CD14-positive monocyte (primary cell): Measurements from ENCODE around the gene RMC1. TPM values are rescaled to one million over a fixed set of nuclear protein-coding genes. Genes with fewer than 3 reads are reported as not detected.

ENCODE experiments used
- DNase-seq, 3 donors: peaks; one replicate each; pipeline ENCODE4 v3.0.0-alpha.2; 2011 to 2022
- H2AFZ ChIP-seq: 2 replicates; pipeline ENCODE4 v1.6.0; 2012; ENCODE audit warnings: mild to moderate bottlenecking, low read depth, low read length, inconsistent platforms; ENCODE audit not compliant: insufficient read depth, poor library complexity, severe bottlenecking
- H3K27ac ChIP-seq, 2 donors: 1 replicate in 1 of 2; 2 replicates in 1 of 2; pipeline ENCODE4 v1.5.1; 2012 to 2013; ENCODE audit warnings: low read length in 2 of 2, control low read depth in 1 of 2, inconsistent platforms in 1 of 2, low read depth in 1 of 2, mild to moderate bottlenecking in 1 of 2
- H3K27me3 ChIP-seq, 2 donors: one replicate each; pipeline versions ENCODE4 v1.6.0 to v1.6.1; 2011 to 2013; ENCODE audit warnings: low read length in 2 of 2; ENCODE audit not compliant: control insufficient read depth in 2 of 2, insufficient read depth in 2 of 2
- H3K36me3 ChIP-seq, 2 donors: replicated peaks in 1 of 2; 1 replicate in 1 of 2; 2 replicates in 1 of 2; pipeline versions ENCODE4 v1.5.1 to v1.6.1; 2012 to 2013; ENCODE audit warnings: low read length in 2 of 2, control low read depth in 1 of 2, inconsistent platforms in 1 of 2, mild to moderate bottlenecking in 1 of 2; ENCODE audit not compliant: insufficient read depth in 2 of 2, control insufficient read depth in 1 of 2
- H3K4me1 ChIP-seq, 2 donors: 1 replicate in 1 of 2; 2 replicates in 1 of 2; pipeline versions ENCODE4 v1.5.1 to v1.6.1; 2012 to 2013; ENCODE audit warnings: low read length in 2 of 2, control low read depth in 1 of 2, inconsistent platforms in 1 of 2, mild to moderate bottlenecking in 1 of 2, moderate library complexity in 1 of 2; ENCODE audit not compliant: insufficient read depth in 2 of 2, control insufficient read depth in 1 of 2
- H3K4me2 ChIP-seq: replicated peaks from 2 replicates; pipeline ENCODE3; 2012; ENCODE audit warnings: low read length, moderate library complexity, mild to moderate bottlenecking; ENCODE audit not compliant: poor library complexity, severe bottlenecking; ENCODE audit errors: extremely low read depth
- H3K4me3 ChIP-seq, 3 experiments: fragments of 200-600 bp in 1 of 3; sonication (generic) in 1 of 3; replicated peaks in 1 of 3; 1 replicate in 2 of 3; 2 replicates in 1 of 3; pipeline ENCODE4 v1.5.1; 2011 to 2013; ENCODE audit warnings: low read length in 3 of 3, mild to moderate bottlenecking in 3 of 3, control low read depth in 2 of 3, low read depth in 2 of 3, inconsistent platforms in 1 of 3, moderate library complexity in 1 of 3
- H3K79me2 ChIP-seq: 2 replicates; pipeline ENCODE4 v1.6.0; 2012; ENCODE audit warnings: mild to moderate bottlenecking, control low read depth, inconsistent platforms, low read length, moderate library complexity; ENCODE audit not compliant: insufficient read depth
- H3K9ac ChIP-seq: 2 replicates; pipeline ENCODE4 v1.6.0; 2017; ENCODE audit warnings: low read length, mild to moderate bottlenecking; ENCODE audit not compliant: insufficient read depth, poor library complexity, severe bottlenecking
- H3K9me3 ChIP-seq, 2 donors: replicated peaks in 1 of 2; 1 replicate in 1 of 2; 2 replicates in 1 of 2; pipeline versions ENCODE4 v1.5.1 to v1.6.1; 2012 to 2013; ENCODE audit warnings: low read length in 2 of 2, control low read depth in 1 of 2; ENCODE audit not compliant: control insufficient read depth in 1 of 2, insufficient read depth in 1 of 2
- H4K20me1 ChIP-seq: 2 replicates; pipeline ENCODE4 v1.6.0; 2012; ENCODE audit warnings: mild to moderate bottlenecking, low read length, control low read depth, moderate library complexity; ENCODE audit not compliant: insufficient read depth
- H3K27ac Mint-ChIP-seq, 7 donors: one replicate each; pipeline ENCODE4 v1.8.0; 2020; ENCODE audit warnings: mild to moderate bottlenecking in 7 of 7, mixed read lengths in 7 of 7, moderate library complexity in 6 of 7, inconsistent platforms in 2 of 7
- H3K27me3 Mint-ChIP-seq, 3 donors: one replicate each; pipeline ENCODE4 v1.8.0; 2021 to 2022; ENCODE audit warnings: low read depth in 3 of 3, mild to moderate bottlenecking in 3 of 3, mixed read lengths in 3 of 3, moderate library complexity in 3 of 3, inconsistent platforms in 1 of 3
- H3K36me3 Mint-ChIP-seq, 2 donors: one replicate each; pipeline ENCODE4 v1.8.0; 2020; ENCODE audit warnings: mixed read lengths in 2 of 2, inconsistent platforms in 1 of 2, mild to moderate bottlenecking in 1 of 2
- H3K4me1 Mint-ChIP-seq: one replicate; pipeline ENCODE4 v1.8.0; 2020; ENCODE audit warnings: mild to moderate bottlenecking, mixed read lengths
- H3K4me3 Mint-ChIP-seq, 2 donors: one replicate each; pipeline ENCODE4 v1.8.0; 2020; ENCODE audit warnings: mild to moderate bottlenecking in 2 of 2, mixed read lengths in 2 of 2, moderate library complexity in 1 of 2
- H3K9me3 Mint-ChIP-seq, 7 donors: one replicate each; pipeline ENCODE4 v1.8.0; 2020 to 2022; ENCODE audit warnings: mixed read lengths in 7 of 7, mild to moderate bottlenecking in 6 of 7, moderate library complexity in 6 of 7, inconsistent platforms in 2 of 7
- WGBS: methylation state at CpG from one replicate; pipeline ENCODE4 v1.1.5; 2013; ENCODE audit warnings: missing lambda C conversion rate; ENCODE audit not compliant: insufficient coverage; 5-methylcytosine and 5-hydroxymethylcytosine counted together
- intact Hi-C, 2 donors: fragments of 100-400 bp; cut with micrococcal nuclease; formaldehyde crosslinking; loops; one replicate each; pipeline versions ENCODE4 v1.15.0 to v1.15.1; 2023
- polyA minus RNA-seq: library from RNA; depleted of rRNA, polyadenylated mRNA; stranded (reverse); fragments of >200 nt; gene quantifications from 2 replicates; pipeline ENCODE4 v1.2.3, GENCODE V29; 2012
- polyA plus RNA-seq, 3 donors: library from polyadenylated mRNA; depleted of rRNA in 1 of 3; unstranded in 2 of 3; stranded (reverse) in 1 of 3; fragments of 300-500 nt in 2 of 3; fragments of >200 nt in 1 of 3; fragmentation: Illumina TruSeq in 2 of 3; gene quantifications; 1 replicate in 2 of 3; 2 replicates in 1 of 3; pipeline ENCODE4 v1.2.3, GENCODE V29; 2012 to 2021
- total RNA-seq, 12 experiments: library from RNA in 1 of 12; stranded (reverse) in 1 of 12; fragments of 120-200 nt in 1 of 12; gene quantifications; one replicate each; pipeline ENCODE4 v1.2.4 and lab custom pipeline; 2013 to 2026; ENCODE audit warnings: mixed read lengths in 6 of 12, inconsistent platforms in 1 of 12
- TF ChIP-seq, protein P1 (sequence below): fragments of 200-600 bp; IDR thresholded peaks from one replicate; pipeline ENCODE4 v1.8.0; 2022; ENCODE audit warnings: antibody characterized with exemption, mild to moderate bottlenecking

RMC1 gene
- 43.4 TPM for total RNA-seq (2013)
- 10 to 100 TPM; 21.9 to 70.8 (median 30.1) TPM for polyA plus RNA-seq
- polyA minus RNA-seq: 23.6 and 24.7 TPM in 2 replicates
- 32.7 to 64.6 (median 47.2) reads per million in 11 experiments for total RNA-seq (lab: John Stamatoyannopoulos, UW)

DNA sequence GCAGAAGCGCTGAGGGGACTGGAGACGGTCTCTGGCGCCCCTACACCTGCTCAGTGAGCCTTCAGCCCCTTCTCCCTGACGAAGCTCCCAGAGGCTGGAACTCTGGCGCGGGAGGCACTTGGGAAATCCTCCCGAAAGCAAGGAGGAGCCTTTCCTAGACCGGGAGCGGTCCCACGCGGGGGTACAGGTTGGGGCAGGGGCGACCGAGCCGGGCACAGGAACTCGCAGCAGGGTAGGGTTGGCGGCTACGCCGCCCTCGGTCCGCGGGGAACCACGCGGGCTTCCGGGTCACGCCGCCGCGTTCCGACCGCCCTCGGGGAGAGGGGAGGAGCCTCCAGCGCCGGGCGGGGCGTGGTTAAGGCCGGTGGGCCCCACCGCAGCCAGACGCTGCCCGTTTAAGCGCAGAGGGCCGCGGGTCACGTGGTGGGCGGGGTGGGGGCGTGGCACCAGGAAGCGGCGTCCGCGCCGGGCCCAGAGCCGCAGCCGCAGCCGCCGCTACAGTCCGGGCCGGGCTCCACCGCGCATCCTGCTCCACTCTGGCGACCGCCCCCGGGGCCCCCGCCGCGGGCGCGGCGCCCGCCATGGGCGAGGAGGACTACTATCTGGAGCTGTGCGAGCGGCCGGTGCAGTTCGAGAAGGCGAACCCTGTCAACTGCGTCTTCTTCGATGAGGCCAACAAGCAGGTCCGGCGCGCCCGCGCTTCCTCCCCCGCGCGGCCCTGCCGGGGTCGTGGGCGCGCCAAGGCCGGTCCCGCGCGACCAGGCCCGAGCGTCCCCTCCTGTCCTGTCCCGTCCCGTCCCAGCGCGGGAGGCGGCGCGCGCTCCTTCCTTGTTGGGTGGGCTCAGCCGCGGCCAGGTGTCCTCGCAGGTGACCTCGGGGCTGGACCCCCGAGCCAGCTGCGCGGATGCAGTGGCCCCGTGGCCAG, at the start of gene RMC1:
RMC1 (plus strand) TSS at position 474 of the 925 bp plus-strand sequence; CDS start at position 582, 108 bp downstream.
- H3K4me1 ChIP-seq: peaks cover 45 to 56% of the 10 kb centered on the region in 2 donors
- Mint-ChIP-seq H3K4me3 (peak within 1 kb of the TSS; percentile 92 to 97), H3K36me3 (peaks cover 18 to 29% of the 10 kb centered on the region in 2 donors), H3K4me1 (peaks cover 50% of the 10 kb centered on the region), H3K27ac (peak within 1 kb of the TSS; percentile 91 to 97 (median 94)), H3K9me3 (no peaks in the 10 kb centered on the region), H3K27me3 (peaks cover 0 to 2% (median 1%) of the 10 kb centered on the region in 3 donors)
- under 1% methylated on average over 107 of the region's 110 CpGs for WGBS
- intact Hi-C loops: loop anchor here (2.0 to 5.0 kb wide), 2 partner anchors 51 to 84 kb away; partner anchors contain the start of genes NPC1 (in 1 of the 2) and RIOK3 (in 1 of the 2)
- TF ChIP-seq, protein P1, sequence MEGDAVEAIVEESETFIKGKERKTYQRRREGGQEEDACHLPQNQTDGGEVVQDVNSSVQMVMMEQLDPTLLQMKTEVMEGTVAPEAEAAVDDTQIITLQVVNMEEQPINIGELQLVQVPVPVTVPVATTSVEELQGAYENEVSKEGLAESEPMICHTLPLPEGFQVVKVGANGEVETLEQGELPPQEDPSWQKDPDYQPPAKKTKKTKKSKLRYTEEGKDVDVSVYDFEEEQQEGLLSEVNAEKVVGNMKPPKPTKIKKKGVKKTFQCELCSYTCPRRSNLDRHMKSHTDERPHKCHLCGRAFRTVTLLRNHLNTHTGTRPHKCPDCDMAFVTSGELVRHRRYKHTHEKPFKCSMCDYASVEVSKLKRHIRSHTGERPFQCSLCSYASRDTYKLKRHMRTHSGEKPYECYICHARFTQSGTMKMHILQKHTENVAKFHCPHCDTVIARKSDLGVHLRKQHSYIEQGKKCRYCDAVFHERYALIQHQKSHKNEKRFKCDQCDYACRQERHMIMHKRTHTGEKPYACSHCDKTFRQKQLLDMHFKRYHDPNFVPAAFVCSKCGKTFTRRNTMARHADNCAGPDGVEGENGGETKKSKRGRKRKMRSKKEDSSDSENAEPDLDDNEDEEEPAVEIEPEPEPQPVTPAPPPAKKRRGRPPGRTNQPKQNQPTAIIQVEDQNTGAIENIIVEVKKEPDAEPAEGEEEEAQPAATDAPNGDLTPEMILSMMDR: no peak
- H3K4me3 ChIP-seq: peak within 1 kb of the TSS; percentile 71 to 95 (median 77)
- peaks cover 9 to 22% of the 10 kb centered on the region in 2 donors for H3K36me3 ChIP-seq
- peak within 1 kb of the TSS; percentile 99 for H2AFZ ChIP-seq
- H3K9me3 ChIP-seq: no peaks in the 10 kb centered on the region
- DNase-seq: peak; percentile 94 to 97 (median 96)
- peak within 1 kb of the TSS; percentile 88 for H3K9ac ChIP-seq
- peak within 1 kb of the TSS; percentile 96 for H3K4me2 ChIP-seq
- H4K20me1 ChIP-seq: peaks cover 45% of the 10 kb centered on the region
- H3K27me3 ChIP-seq: no peaks in the 10 kb centered on the region
- H3K79me2 ChIP-seq: peaks cover 50% of the 10 kb centered on the region
- peak within 1 kb of the TSS; percentile 78 to 94 for H3K27ac ChIP-seq

DNA sequence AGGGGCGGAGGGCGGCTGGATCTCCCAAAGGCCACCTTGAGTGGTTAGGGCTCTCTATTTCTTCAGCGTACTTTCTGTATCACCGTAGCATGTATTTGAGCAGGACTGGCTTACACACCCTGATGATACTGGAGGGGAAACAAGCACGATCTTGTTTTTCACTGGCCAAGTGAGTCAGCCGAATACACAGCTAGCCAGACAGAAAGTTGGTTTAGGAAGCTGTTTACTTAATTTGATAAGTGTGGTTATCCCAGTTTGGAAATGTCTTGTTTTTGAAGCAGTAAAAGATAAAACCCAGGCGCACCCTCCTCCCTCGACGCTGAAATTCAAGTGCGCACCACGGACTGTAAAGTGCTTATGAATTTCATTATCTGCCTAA, 49.6 kb upstream of the RMC1 start:
- TF ChIP-seq, protein P1: no peak
- peak overlapping the region; percentile 80 to 99 (median 92) for H3K4me3 ChIP-seq
- peaks cover 44% of the 10 kb centered on the region for H4K20me1 ChIP-seq
- H3K9me3 ChIP-seq: no peaks in the 10 kb centered on the region
- peak overlapping the region; percentile 80 to 98 for H3K27ac ChIP-seq
- H3K36me3 Mint-ChIP-seq: peaks cover 13 to 29% of the 10 kb centered on the region in 2 donors
- DNase-seq: peak; percentile 39 to 62 (median 47)
- no peaks in the 10 kb centered on the region for H3K27me3 Mint-ChIP-seq
- peak overlapping the region; percentile 99 for H3K4me3 Mint-ChIP-seq
- peak overlapping the region; percentile 98 for H3K9ac ChIP-seq
- peak overlapping the region; percentile 68 for H2AFZ ChIP-seq
- H3K4me2 ChIP-seq: peak overlapping the region; percentile 80
- H3K27ac Mint-ChIP-seq: peak overlapping the region; percentile 93 to 99 (median 99)
- H3K4me1 ChIP-seq: peaks cover 36 to 67% of the 10 kb centered on the region in 2 donors
- intact Hi-C loops: loop anchor here (5.0 to 10.0 kb wide), 2 partner anchors 49 to 131 kb away; partner anchors contain the start of genes NPC1 (in 1 of the 2) and RMC1 (in 1 of the 2)
- H3K79me2 ChIP-seq: peaks cover 57% of the 10 kb centered on the region
- peaks cover 60% of the 10 kb centered on the region for H3K4me1 Mint-ChIP-seq
- peaks cover 0 to 5% (median 0%) of the 10 kb centered on the region in 7 donors for H3K9me3 Mint-ChIP-seq
- WGBS: 0% methylated on average over 6 of the region's 11 CpGs
- H3K27me3 ChIP-seq: no peaks in the 10 kb centered on the region
- peaks cover 0 to 14% of the 10 kb centered on the region in 2 donors for H3K36me3 ChIP-seq
